ENCODE results near the gene TMEM169. TPM values are rescaled to one million over a fixed set of nuclear protein-coding genes. Genes with fewer than 3 reads are reported as not detected.
A peak's percentile ranks its signal among the peaks of the same experiment; 100 is the strongest.

TMEM169 gene
- total and polyA plus RNA-seq, 2 of the 13 experiments (the other 11 are each of a cell fraction or from before 2014, with no cell fraction given) = 1.5 to 4.5 TPM

DNA sequence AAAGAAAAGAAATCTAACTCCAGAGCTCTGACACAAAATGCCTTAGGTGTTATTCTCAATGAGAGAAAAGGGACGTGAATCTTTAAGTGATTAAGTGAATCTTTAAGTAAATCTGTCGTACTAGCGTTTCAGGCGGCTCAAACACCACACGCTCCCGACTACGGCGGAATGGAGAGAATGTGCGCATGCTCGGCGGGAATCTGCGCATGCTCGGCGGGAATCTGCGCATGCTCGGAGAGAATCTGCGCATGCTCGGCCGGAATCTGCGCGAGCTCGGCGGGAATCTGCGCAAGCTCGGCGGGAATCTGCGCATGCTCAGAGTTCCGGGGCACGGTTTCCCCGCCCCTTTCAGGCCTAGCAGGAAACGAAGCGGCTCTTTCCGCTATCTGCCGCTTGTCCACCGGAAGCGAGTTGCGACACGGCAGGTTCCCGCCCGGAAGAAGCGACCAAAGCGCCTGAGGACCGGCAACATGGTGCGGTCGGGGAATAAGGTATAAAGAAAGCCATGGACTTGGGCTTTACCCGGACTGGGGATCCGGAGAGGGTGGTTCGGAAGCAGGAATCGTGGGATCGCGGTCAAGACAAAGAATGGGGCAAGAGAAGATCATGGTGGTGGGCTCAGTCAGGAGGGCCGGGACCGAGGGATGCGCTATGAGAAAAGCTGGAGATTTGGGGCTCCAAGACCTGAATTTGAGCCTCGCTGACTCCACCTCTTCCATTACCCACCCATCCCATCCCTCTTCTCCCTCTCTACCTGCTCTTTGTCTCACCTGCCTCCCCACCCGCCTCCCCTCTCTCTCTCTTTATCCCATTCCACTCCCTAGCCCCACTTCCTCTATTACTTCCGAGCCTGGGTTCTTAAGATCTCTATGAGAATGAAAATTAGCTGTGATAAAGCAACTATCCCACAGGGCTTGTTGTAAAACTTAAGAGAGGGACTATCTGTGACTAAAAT, 27.5 kb downstream of the TMEM169 start, which contains the start of gene XRCC5 (continued):
- peak; percentile 78; the same call in 1 of the 2 replicates for TF ChIP-seq ZNF280D (CRISPR knock-in tag; IDR thresholded peaks at IDR 0.05)
- TF ChIP-seq HOXA9 (CRISPR knock-in tag; IDR thresholded peaks at IDR 0.05; ENCODE audit: borderline replicate concordance) = no peak
- TF ChIP-seq GTF2F1 (IDR thresholded peaks at IDR 0.05; ENCODE audit: low read length) = no peak
- no peak for TF ChIP-seq CHD4 (IDR thresholded peaks at IDR 0.05; ENCODE audit: borderline replicate concordance, low read length)
- TF ChIP-seq HES4 (CRISPR knock-in tag; IDR thresholded peaks at IDR 0.05; ENCODE audit: borderline replicate concordance) = no peak; the same call in none of the 2 replicates
- TF ChIP-seq MAFG (CRISPR knock-in tag; IDR thresholded peaks at IDR 0.05) = no peak
- TF ChIP-seq DMTF1 (CRISPR knock-in tag; IDR thresholded peaks at IDR 0.05) = no peak
- TF ChIP-seq ZBTB7A (CRISPR knock-in tag; IDR thresholded peaks at IDR 0.05) = peak; percentile 86
- peak; percentile 45 for TF ChIP-seq IKZF4 (CRISPR knock-in tag; IDR thresholded peaks at IDR 0.05; ENCODE audit: borderline replicate concordance, low read depth, not compliant biosample characterization)
- TF ChIP-seq ZSCAN21 (CRISPR knock-in tag; IDR thresholded peaks at IDR 0.05; ENCODE audit: borderline replicate concordance) = peak; percentile 77
- TF ChIP-seq MTA3 (CRISPR knock-in tag; IDR thresholded peaks at IDR 0.05) = no peak
- no peak for TF ChIP-seq SSRP1 (CRISPR knock-in tag; IDR thresholded peaks at IDR 0.05)
- TF ChIP-seq ZSCAN5A (CRISPR knock-in tag; IDR thresholded peaks at IDR 0.05; ENCODE audit: borderline replicate concordance) = peak; percentile 56; the same call in 1 of the 2 replicates
- TF ChIP-seq GFI1 (CRISPR knock-in tag; IDR thresholded peaks at IDR 0.05; ENCODE audit: borderline replicate concordance) = peak; percentile 65; the same call in 1 of the 2 replicates
- TF ChIP-seq SOX6 (IDR thresholded peaks at IDR 0.05) = no peak
- TF ChIP-seq SOX6 (CRISPR knock-in tag; IDR thresholded peaks at IDR 0.05) = peak; percentile 73
- no peak for TF ChIP-seq TRIM24 (CRISPR knock-in tag; IDR thresholded peaks at IDR 0.05)
- peak; percentile 85 for TF ChIP-seq ZNF232 (CRISPR knock-in tag; IDR thresholded peaks at IDR 0.05; ENCODE audit: borderline replicate concordance)
- TF ChIP-seq, protein P1, sequence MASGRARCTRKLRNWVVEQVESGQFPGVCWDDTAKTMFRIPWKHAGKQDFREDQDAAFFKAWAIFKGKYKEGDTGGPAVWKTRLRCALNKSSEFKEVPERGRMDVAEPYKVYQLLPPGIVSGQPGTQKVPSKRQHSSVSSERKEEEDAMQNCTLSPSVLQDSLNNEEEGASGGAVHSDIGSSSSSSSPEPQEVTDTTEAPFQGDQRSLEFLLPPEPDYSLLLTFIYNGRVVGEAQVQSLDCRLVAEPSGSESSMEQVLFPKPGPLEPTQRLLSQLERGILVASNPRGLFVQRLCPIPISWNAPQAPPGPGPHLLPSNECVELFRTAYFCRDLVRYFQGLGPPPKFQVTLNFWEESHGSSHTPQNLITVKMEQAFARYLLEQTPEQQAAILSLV (CRISPR knock-in tag; IDR thresholded peaks at IDR 0.05; ENCODE audit: borderline replicate concordance) = peak; percentile 97
- TF ChIP-seq ZNF543 (CRISPR knock-in tag; IDR thresholded peaks at IDR 0.05) = peak; percentile 51; the same call in 1 of the 2 replicates
